GM18508 (cell line): ENCODE results near the gene MFAP5.

Experiments used
- ATAC-seq: cut with Tn5 transposase; IDR thresholded peaks from one replicate; pipeline ENCODE4 v1.9.1; 2021; ENCODE audit warnings: moderate number of reproducible peaks; ENCODE audit not compliant: insufficient read depth, unreplicated experiment

MFAP5 gene, protein sequence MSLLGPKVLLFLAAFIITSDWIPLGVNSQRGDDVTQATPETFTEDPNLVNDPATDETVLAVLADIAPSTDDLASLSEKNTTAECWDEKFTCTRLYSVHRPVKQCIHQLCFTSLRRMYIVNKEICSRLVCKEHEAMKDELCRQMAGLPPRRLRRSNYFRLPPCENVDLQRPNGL

GRCh38 chr12:8662593-8662992 is at the start of gene MFAP5:
Gene MFAP5, minus strand, starts transcription at chr12:8662826. Its CDS starts 722 bp downstream, at chr12:8662104.
- ATAC-seq, result no peak

GRCh38 chr12:8709124-8709830 is 46.7 kb upstream of the MFAP5 start:
- no peak for ATAC-seq

- no peak for ATAC-seq
Observed at GRCh38 chr12:8702159-8702558, 39.5 kb upstream of the MFAP5 start.

DNA sequence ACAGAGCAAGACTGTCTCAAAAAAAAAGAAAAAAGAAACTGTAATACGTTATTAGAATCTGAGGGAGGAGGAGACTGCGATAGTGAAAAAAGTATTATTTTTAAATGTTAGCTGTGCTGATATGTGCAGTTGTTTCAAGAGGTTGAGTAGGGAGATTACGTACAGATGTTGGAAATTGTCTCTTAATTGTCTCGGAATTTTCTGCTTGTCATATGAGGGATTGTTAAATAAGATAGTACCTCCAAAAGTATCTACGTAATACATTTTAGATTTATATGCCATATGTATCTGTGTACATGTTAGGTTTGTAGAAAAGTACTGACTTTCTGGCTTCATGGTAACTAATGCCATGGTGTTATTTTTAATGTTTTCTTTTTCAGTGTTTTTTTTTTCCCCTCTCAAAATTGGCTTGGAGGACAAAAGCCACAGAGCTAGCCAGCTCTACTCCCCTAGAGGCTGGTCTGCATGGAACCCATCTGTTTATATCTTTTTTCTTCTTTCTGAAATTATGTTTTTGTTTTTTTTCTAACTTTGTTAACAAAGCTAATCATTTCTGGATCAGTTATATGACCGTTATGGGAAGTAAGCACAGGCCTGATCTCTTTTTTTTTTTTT is 38.5 kb upstream of the MFAP5 start:
- no peak for ATAC-seq

DNA sequence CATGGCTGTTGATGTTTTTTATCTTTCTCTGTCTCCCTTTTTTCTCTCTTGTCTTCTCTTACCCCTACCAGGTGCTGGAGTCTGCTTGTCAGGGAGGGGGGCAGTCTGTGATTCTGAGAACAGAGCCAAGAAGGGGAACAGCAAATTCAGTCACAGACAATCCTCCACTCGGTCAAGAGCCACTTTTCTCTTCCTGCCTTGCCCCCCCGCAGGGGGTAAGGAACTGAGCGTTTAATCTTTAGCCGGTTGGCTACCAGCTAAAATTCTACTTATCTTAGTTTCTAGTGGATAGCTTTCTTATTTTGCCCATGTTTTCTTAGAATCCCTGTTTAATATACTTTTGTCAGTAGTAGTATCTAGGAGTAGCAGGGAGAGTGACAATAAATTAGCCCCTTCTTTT is 37.1 kb upstream of the MFAP5 start:
- ATAC-seq, result no peak

DNA sequence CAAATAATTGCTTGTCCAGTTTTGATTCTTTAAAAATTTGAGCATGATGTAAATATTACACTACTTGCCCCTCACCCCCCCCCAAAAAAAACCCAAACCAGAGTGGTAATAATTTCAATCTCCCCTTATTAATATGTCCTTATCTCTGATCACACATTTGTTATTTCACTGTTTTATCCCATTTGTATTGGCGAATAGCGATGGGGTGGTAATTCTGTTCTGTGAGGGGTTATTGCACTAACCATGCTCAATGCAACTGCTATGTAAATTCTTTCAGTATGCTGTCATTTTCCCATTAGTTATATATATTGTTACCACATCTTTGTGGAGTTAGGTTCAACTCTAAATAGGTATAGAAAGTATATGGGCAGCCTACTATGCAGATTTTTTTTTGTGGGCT is 36.3 kb upstream of the MFAP5 start:
- no peak for ATAC-seq

- no peak for ATAC-seq
Observed at GRCh38 chr12:8698132-8698851, 35.7 kb upstream of the MFAP5 start.

- ATAC-seq, result no peak
Observed at GRCh38 chr12:8697476-8698131, 35.0 kb upstream of the MFAP5 start, which contains the start of gene RIMKLB. Gene RIMKLB, plus strand, starts transcription at chr12:8697991. Its CDS starts 15,876 bp downstream, at chr12:8713867.

- ATAC-seq, result no peak
Observed at GRCh38 chr12:8697120-8697475, 34.5 kb upstream of the MFAP5 start.

- ATAC-seq, result no peak
Observed at GRCh38 chr12:8696442-8697090, 33.9 kb upstream of the MFAP5 start.

DNA sequence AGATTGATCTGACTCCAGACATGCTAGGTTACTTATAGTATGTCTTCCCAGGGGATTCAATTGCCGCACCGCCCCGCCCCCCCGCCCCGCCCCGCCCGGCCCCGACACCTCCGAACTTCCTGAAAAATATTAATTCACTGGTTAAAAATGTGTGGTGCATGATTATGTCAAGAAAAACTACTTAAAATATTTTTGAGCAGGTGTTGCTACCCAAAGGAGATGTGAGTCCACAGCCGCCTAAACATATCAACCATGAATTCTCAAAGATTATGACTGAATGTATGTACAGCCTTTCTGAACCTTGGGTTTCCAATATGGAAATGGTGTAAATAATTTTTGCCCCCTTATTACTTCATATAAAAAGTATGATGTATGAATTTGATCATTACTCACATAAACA is 32.5 kb upstream of the MFAP5 start:
- ATAC-seq, result no peak

DNA sequence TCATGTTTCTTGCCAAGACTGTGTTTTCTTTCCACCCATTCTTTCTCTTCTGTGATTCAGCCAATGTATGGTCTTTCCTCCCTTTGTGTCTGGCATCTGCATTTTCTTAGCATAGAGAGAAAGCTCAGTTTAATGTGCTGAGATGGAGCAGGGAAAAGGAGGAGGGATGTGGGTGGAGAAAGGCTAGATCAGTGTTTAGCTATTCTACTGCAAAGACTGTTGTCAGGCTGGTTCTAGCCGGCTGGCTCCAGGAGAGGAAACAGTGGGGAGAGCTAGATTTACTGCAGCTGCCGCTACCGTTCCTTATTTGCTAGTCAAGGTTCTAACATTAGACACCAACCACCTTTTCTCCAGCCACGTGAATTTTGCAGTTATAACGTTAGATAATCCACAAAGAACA is 29.9 kb upstream of the MFAP5 start:
- ATAC-seq, result no peak

DNA sequence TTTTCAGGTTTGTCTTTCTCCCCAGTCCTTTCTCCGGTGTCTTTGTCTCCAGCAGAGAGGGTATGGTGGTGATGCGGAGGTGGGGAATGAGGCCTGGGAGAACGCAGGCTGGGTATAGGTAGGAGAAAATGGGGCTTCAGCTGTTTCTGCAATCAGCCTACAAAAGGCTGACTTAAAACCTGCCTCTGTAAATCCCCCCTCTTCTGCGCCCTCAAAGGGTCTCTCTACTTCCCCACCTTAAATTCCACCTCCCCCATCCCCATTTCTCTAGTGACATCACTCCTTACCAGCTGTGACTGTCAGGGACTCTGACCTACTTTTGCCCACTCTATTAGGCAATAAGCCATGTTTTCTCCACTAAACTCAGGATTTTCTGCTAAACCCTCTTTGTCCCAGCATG is 27.1 kb upstream of the MFAP5 start:
- ATAC-seq, result no peak

DNA sequence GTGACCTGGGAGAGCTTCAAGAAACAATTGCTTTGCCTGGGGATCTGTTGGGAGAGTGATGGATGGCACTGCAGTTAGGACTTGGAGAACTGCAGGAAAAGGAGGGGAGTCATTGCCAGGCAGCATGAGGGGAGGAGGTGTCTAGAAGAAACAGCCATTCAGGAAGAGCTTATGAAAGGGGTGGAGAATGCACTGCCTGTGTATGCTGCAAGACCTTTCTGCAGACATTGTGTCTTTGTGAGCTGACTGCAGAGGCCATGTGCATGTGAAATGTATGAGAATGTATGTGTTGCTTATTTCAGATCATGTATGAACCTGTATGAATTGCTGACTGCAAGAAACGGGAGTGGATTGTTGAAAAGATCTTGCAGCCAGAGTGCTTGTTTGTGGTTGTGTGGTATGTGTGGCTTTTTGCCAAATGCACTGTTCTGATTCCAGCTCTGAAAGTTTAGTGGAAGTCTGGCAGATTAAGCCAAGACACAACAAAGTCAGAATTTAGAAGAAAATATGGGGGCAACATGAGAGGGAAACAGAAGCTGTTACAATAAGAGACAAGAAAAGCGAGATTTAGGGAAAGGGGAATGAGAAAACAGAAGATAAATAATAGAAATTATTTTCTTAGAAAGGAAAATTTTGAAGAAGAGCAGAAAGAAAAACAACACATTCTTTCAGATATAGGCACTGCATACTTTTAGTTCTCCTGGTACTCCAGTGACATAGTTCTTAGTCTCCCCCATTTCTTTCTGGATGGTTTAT is 25.4 kb upstream of the MFAP5 start:
- no peak for ATAC-seq

GRCh38 chr12:8685051-8685450 is 22.4 kb upstream of the MFAP5 start:
- ATAC-seq, result no peak

GRCh38 chr12:8681129-8681884 is 18.7 kb upstream of the MFAP5 start:
- no peak for ATAC-seq

- ATAC-seq, result no peak
Observed at GRCh38 chr12:8680533-8680932, 17.9 kb upstream of the MFAP5 start.

GRCh38 chr12:8678661-8679111 is 16.1 kb upstream of the MFAP5 start:
- ATAC-seq, result no peak

DNA sequence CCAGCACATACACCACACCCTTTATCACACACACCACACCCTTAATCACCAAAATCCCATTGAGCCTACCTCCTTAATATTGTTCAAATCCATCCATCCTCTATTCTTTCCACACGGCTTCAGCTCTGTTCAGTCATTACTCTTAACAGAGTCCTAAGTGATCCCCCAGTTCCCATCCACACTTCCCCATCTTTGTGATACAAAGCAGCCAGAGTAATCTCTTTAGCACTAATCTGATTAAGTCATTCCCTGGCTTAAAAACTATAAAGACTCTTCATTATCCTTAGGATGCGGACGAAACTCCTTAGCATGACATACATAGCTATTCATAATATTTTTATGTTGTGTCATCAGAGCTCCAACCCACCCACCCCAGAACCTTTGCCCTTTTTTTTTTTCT is 14.7 kb upstream of the MFAP5 start:
- ATAC-seq, result no peak
